ENCODE data around the gene GARNL3.

Gene GARNL3

DNA sequence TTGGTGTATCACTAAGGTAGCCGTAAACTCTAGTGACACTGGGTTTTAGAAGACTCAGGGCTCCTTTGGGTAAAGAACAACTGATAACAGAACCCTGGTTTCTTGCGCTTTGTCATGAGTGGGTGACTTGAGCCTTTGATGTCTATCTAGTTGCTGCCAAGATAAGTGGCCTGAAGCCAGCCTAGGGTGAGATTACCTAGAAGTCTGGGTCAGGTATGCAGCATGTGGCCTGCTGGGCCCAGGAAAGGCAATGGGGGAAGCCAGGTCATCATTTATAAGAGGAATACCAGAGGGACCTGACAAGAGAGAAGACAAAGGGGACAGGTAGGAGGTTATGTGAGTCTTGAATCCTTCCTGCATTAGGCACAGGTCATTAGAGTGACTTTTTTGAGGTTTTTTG, 23.2 kb upstream of the GARNL3 start:
- no peak for DNase-seq

GRCh38 chr9:127244609-127245601, 19.7 kb upstream of the GARNL3 start:
- DNase-seq, result peak; percentile 92

GRCh38 chr9:127245637-127246164, 18.9 kb upstream of the GARNL3 start:
- DNase-seq, result no peak

DNA sequence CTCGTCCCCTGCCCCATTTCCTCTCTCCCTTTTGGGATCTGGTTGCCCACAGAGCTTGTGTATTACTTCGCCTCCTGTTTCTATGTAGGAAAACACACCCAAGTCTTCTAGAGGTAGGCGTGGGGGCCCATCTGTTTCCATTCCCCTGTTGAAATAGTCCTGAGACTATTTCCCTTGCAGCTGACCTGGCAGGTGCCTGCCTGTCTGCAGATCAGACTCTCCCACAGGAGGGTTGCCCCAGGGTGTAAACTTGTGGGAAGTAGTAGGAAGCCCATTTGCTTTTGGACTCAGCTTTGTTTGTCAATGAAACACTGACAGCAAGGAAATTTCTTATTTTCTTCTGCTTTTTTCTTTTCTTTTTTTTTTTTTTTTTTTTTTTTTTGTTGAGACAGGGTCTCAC, 16.3 kb upstream of the GARNL3 start:
- no peak for DNase-seq

GRCh38 chr9:127249877-127250276, 14.7 kb upstream of the GARNL3 start:
- DNase-seq, result no peak

DNA sequence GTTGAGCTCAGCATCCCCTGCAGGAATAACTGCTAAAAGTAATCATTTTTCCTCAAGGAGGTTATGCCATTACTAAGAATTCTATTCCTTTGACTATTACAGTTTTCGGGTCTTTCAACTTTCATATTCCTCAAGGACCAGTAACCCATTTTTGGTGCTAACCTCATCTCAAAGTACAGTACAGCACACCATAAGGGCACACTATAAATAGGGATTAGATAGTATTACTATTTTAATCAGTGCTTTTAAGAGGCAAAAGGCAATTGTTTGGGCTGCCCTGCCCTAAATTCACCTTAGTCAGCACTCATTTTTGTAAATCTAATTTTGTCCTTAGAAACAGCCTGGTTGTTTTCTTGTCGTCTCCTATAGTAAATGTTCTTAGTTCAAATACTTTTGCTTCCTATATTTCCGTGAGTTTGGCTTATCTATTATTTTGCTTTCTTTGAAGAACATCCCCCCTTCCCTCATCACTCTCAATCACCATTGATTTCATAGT, 13.6 kb upstream of the GARNL3 start:
- DNase-seq, result no peak

DNA sequence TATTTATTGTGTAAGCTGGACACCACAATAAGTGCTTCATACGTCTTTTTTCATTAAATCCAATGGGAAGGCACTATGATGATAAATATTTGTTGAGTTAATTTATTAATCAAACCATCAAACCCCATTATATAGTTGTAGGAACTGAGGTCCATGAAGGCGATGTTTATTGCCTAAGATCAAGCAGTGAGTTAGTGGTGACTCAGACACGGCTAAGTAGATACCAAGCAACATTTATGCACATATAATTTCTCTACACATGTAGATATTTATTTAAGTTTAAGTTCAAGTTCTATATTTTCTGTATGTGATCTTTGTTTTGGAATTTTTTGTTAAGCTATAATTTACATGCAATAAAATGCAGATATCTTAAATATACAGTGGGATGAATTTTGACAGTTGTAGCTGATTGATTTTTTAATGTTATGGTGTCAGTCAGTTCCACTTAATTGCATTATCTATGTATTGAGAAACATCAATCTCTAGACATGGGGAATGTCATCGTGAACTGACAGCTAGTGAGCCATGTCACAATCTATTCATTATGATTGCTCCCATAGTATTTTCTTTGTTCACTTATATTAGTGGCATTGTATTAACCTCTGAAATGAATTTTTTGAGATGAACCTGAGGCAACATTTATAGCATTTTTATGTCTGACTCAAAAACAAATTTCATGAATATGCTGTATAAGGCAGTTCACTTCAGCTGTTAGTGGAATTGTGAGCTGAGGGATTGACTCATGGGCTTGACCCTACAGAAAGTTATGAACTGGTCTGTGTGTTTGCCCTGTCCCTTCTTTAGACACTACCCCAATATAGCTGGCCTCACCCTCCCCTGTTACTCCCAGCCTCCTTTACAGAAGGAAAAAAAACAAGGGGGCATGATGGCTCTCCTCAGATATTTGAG, 11.9 kb upstream of the GARNL3 start:
- DNase-seq, result no peak

- DNase-seq, result no peak
These were observed 11.1 kb upstream of the GARNL3 start for GRCh38 chr9:127253446-127253845.

DNA sequence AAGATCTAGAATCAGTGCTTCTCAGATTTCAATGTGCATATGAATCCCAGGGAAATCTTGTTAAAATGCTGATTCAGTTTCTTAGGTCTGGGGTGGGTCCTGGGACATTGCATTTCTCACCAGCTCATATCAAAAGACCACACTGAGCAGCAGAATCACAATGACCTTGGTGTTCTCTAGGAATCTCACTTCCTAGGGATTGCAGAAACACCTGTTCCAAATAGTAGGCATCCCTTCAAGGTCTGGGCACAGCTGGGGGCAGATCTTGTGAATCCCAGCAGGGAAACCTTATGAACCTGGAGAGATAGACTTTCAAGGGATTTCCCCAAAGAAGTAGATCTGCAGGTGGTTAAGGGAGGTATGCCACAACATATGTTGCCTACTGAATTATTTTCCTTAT, 8.9 kb upstream of the GARNL3 start:
- no peak for DNase-seq

- no peak for DNase-seq
These were observed 8.2 kb upstream of the GARNL3 start for GRCh38 chr9:127256324-127256723.

GRCh38 chr9:127258606-127259471, 5.7 kb upstream of the GARNL3 start:
- DNase-seq, result no peak

DNA sequence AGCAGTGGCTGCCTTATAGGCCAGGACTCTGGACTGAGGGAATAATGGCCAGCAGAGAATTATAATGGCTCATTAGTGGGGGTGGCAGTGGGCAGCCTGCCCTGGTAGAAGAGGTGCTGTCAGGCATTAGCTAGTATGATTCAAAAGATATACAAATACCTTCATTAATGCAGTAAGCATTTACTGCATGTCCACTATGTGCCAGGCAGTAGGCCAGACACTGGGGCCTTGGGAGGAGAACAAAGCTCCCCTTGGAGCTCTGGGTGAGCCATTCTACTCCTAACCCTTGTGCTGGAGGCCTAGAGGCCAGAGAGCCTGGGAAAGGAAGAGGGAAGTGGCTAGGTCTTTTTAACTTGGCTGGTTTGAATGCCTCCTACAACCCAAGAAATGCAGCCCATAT, 2.0 kb upstream of the GARNL3 start:
- DNase-seq, result no peak

DNA sequence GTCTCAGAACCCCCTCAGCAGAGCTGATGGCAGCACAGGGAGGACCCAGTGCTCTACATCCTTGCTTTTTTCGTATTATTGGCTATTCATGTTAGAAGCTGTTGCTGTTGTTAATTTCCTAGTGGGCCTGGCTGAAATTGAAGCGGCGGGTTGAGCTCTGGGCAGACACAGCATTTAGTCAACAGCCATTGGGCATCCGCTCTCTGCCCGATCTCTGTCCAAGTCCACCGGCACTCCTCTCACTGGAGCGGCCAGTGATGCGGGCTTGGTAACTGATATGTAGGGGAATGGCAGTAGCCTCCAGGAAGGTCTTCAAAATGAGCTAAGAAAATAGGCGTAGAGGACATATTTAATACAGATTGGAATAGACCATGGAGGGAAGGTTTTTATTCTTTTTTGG, 1.3 kb upstream of the GARNL3 start:
- DNase-seq, result no peak

DNA sequence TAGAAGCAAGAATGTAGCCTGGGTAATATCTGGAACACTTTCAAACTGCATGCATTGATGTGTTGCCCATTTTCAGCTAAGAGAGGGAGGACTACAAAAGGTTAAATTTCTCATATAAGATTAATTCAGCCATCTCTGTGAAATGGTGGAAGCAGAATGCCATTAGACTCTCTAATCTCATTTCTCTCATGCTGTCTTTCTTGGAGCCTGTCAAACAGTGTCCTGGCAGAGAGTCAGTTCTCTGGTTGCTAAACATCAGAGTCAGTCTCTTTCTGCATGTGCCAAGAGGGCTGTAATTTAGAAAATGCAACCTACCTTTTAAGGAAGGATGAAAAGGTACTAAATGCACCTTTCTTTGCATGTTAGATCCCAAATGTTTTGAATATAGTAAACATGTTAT, 910 bp upstream of the GARNL3 start:
- no peak for DNase-seq

- no peak for DNase-seq
These were observed 3.4 kb downstream of the GARNL3 start for GRCh38 chr9:127267793-127268525.

DNA sequence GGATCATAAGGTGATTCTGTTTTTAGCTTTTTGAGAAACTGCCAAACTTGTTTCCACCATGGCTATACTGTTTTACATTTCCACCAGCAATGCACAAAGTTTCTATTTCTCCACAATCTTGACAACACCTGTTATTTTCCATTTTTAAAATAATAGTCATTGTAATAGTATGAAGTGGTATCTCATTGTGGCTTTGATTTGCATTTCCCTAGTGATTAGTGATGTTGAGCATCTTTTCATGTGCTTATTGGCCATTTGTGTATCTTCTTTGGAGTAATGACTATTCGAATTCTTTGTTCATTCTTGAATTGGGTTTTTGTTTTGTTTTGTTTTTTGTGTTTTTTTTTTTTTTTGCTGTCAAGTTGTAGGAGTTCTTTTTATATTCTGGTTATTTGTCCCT, 4.9 kb downstream of the GARNL3 start:
- no peak for DNase-seq

- DNase-seq, result no peak
These were observed 8.8 kb downstream of the GARNL3 start for GRCh38 chr9:127273326-127273725.

GRCh38 chr9:127277099-127277498, 12.5 kb downstream of the GARNL3 start:
- no peak for DNase-seq

DNA sequence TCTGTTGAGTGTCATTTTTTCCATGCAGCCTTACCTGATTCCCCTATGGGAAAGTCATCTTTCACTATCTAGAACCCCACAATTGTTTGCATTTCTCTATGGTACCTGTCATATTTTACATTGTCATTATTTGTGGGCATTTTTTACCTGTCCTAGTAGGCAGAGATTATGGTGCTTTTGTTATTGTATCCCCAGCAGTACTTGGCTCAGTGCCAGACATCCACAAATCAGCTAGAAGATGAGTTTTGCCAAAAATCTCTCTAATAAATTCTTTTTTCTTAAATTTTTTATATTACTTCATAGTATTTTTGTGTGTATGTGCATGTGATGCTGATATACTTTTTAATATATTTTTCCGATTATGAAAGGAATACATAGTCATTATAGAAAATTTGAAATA, 13.2 kb downstream of the GARNL3 start:
- DNase-seq, result no peak

GRCh38 chr9:127278372-127278771, 13.8 kb downstream of the GARNL3 start:
- DNase-seq, result no peak

DNA sequence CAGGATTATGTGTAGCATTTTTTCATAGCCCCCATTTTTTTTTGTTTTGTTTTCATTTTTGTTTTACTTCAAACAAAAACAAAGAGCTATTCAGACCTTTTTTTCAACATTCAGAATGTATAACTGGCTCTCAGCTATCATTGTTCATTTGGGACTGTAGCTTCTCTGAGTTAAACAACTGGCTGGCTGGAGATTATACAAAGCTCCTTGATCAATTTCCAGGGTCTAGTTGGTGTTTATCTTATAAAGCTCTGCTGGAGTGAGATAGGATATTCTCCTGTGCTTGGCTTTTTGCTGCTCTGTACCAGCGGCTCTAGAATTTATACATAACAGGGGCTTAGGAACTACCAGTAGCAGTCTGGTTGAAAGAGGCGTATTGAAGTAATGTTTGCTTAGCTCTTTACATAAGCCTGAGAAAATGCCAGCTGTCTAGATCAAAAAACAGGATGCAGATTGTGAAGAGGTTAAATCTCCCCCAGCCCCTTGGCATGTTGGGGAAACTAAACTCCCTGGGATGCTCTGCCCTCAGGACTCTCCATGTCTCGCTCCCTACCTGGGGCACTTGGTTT, 15.2 kb downstream of the GARNL3 start:
- DNase-seq, result peak; percentile 7
